ENCODE results near the gene ANKS1A. TPM values are rescaled to one million over a fixed set of nuclear protein-coding genes. Genes with fewer than 3 reads are reported as not detected.

ANKS1A gene
- total and polyA plus RNA-seq, 2 experiments from 2014 or later, result 3.2 to 4.4 TPM

DNA sequence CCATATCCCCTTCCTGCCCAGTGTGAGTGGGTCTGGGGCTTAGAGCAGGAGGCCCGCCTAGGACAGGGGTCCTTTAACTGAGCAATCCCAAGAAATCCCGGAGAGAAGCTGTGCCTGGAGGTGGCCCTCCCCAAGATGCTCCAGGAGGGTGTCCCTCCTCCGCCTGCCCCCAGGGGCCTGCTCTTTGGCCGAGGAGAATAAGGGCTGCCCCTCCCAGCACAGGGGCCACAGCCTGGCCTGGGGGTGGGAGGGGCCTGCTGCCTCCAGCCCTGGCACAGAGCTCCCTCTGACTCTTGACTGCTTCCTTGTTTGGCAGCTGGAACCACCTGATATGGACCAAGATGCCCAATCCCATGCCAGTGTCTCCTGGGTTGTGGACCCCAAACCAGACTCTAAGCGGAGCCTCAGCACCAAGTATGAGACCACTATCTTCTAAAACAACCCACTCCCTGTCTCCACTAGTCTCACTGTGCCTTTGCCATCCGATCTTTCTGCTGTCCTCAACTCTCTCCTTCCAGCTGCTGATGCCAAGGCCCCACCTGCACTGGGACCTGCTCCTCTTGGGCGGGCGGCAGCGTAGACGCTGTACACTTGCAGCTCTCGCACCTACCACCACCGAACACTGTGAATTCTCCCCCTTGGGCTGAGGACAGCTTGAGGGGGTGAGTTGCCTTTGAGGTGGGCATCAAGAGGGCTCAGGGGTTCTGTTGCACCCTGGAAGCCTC lies 197.7 kb downstream of the ANKS1A start:
- H4K20me1 ChIP-seq (ENCODE audit: insufficient read depth), result no peaks in the 10 kb centered on the region
- TF ChIP-seq EZH2phosphoT487 (IDR thresholded peaks at IDR 0.05; ENCODE audit: insufficient read depth, low read depth) (no peak), EZH2 (IDR thresholded peaks at IDR 0.05; ENCODE audit: insufficient read depth, poor library complexity, severe bottlenecking) (no peak)
- no peaks in the 10 kb centered on the region for H3K36me3 ChIP-seq (ENCODE audit: low read depth)
- no peaks in the 10 kb centered on the region for H3K9me3 ChIP-seq (ENCODE audit: low read depth)
- H3K9ac ChIP-seq, result no peak overlapping the region
- no peaks in the 10 kb centered on the region for H3K9me2 ChIP-seq (ENCODE audit: insufficient read depth)
- peaks cover 23% of the 10 kb centered on the region for H3K4me1 ChIP-seq (ENCODE audit: insufficient read depth)
- no peak overlapping the region for H3K4me3 ChIP-seq
- no peak for DNase-seq
- no peaks in the 10 kb centered on the region for H3K79me2 ChIP-seq (ENCODE audit: insufficient read depth)
- in situ Hi-C loops (cut with MboI), result no loop called here
- peaks cover 13% of the 10 kb centered on the region; the same call in 1 of the 2 replicates for H3F3A ChIP-seq (ENCODE audit: insufficient read depth)
- 85 to 89% methylated on average over 12 of the region's 12 CpGs for WGBS, 2 experiments (ENCODE audit: low coverage in 1 of 2, low lambda C conversion rate in 2 of 2, missing lambda C conversion rate in 2 of 2)
- H2AFZ ChIP-seq, result no peak overlapping the region
- H3K27ac ChIP-seq, result no peak overlapping the region
- no peak overlapping the region for H3K4me2 ChIP-seq (ENCODE audit: unreplicated experiment)
- H3K27me3 ChIP-seq (replicated peaks; ENCODE audit: insufficient read depth), result no peaks in the 10 kb centered on the region

DNA sequence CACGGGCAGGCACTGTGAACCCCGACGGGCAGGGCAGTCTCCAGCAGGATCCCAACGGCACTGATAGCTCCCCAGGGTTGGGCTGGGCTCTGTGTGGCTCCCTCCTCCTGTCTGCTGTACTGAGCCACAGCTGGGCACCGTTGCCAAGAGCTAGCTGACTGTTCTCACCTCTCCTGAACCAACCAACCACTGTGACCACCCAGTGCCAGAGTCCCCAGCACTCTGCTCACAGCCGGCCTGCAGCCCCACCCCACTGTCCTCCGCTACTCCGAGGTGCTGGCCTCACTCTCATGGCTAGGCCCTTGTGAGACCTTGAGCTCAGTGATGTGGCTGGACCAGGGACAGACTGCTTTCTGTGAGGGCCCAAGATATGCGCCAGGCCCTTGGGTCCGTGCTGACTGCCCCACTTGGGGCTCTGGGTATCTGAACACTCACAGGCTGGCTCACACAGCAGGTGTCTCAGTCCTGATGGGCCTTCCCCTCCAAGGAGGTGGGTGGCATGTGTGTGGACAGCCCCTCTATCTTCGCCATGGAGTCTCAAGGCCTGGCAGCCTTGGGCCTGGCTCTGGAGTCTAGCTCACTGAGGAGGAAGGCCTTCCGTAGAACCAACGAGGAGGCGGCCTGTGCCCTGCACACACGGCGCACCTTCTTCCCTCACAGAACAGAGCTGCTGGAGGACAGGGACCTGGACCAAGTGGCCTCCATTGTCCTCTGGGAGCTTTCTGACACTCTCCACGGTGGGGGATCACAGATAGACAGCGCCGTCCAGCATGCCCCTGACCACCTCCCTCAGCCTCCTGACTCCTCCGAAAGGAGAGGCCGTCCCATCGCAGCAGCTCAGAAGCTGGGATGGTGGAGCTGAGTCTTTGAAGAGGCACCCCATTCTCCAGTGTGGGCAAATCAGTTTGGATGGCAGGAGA lies 198.6 kb downstream of the ANKS1A start:
- WGBS, 2 experiments (ENCODE audit: low coverage in 1 of 2, low lambda C conversion rate in 2 of 2, missing lambda C conversion rate in 2 of 2), result 81 to 82% methylated on average over 21 to 22 of the region's 22 CpGs
- no peak overlapping the region for H3K4me3 ChIP-seq
- peaks cover 31% of the 10 kb centered on the region for H3K4me1 ChIP-seq (ENCODE audit: insufficient read depth)
- no peaks in the 10 kb centered on the region for H4K20me1 ChIP-seq (ENCODE audit: insufficient read depth)
- no peaks in the 10 kb centered on the region for H3K79me2 ChIP-seq (ENCODE audit: insufficient read depth)
- no peak overlapping the region for H2AFZ ChIP-seq
- H3K4me2 ChIP-seq (ENCODE audit: unreplicated experiment), result no peak overlapping the region
- no peaks in the 10 kb centered on the region for H3K9me3 ChIP-seq (ENCODE audit: low read depth)
- no peaks in the 10 kb centered on the region for H3K27me3 ChIP-seq (replicated peaks; ENCODE audit: insufficient read depth)
- H3K9ac ChIP-seq, result no peak overlapping the region
- DNase-seq, result no peak
- no peaks in the 10 kb centered on the region for H3K9me2 ChIP-seq (ENCODE audit: insufficient read depth)
- no peaks in the 10 kb centered on the region for H3K36me3 ChIP-seq (ENCODE audit: low read depth)
- peaks cover 19% of the 10 kb centered on the region for H3F3A ChIP-seq (ENCODE audit: insufficient read depth)
- in situ Hi-C loops (cut with MboI), result no loop called here
- no peak for TF ChIP-seq EZH2 (IDR thresholded peaks at IDR 0.05; ENCODE audit: insufficient read depth, poor library complexity, severe bottlenecking)
- no peak for TF ChIP-seq EZH2phosphoT487 (IDR thresholded peaks at IDR 0.05; ENCODE audit: insufficient read depth, low read depth)
- no peak overlapping the region for H3K27ac ChIP-seq

DNA sequence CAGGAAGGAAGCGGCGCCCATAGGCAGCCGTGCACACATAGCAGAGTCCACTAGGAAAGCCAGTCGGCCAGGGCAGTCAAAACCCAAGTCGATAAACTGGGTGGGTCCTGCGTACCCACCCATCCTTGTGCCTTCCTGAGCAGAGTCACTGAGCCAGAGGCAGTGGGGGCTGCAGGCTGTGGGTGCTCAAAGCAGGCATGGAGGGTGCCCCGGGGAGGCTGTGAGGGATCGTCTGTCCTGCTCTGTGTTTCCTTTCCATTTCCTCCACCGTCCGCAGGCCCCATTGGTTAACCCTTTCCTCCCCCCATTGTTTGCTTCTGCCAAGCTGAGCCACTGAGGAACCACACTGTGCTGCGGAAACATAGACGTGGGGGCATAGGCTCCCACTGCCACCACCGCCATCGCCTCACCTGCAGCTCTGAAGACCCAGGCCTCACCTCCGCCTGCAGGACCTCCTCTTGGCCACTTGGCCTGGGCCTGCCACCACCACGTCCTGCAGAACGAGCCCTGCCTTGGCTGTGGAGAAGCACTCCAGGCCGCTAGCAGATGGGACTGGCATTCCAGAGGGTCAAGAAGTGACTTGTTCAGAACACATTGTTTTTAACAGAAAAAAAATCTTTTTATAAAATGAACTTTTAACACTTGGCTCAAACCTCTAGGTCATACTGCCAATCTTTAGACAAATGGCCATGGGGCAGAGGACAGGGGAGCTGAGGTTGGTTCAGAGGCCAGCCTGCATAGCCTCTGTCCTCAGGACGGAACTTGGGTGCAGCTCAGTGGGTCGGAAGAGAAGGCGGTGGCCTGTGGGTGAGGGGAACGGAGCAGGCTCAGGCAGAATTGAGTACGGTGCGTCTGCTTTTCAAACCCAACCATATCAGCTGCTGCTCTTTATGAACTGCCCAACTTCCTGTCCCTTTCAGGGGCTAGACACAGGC lies 199.5 kb downstream of the ANKS1A start:
- WGBS, 2 experiments (ENCODE audit: low coverage in 1 of 2, low lambda C conversion rate in 2 of 2, missing lambda C conversion rate in 2 of 2), result 79 to 84% methylated on average over 23 to 24 of the region's 24 CpGs
- H3K4me1 ChIP-seq (ENCODE audit: insufficient read depth), result peaks cover 40% of the 10 kb centered on the region
- H3K4me3 ChIP-seq, result no peak overlapping the region
- no peaks in the 10 kb centered on the region for H3K27me3 ChIP-seq (replicated peaks; ENCODE audit: insufficient read depth)
- H4K20me1 ChIP-seq (ENCODE audit: insufficient read depth), result no peaks in the 10 kb centered on the region
- no peak for TF ChIP-seq EZH2phosphoT487 (IDR thresholded peaks at IDR 0.05; ENCODE audit: insufficient read depth, low read depth)
- TF ChIP-seq EZH2 (IDR thresholded peaks at IDR 0.05; ENCODE audit: insufficient read depth, poor library complexity, severe bottlenecking), result no peak
- in situ Hi-C loops (cut with MboI), result no loop called here
- no peaks in the 10 kb centered on the region for H3K36me3 ChIP-seq (ENCODE audit: low read depth)
- peaks cover 27% of the 10 kb centered on the region for H3F3A ChIP-seq (ENCODE audit: insufficient read depth)
- no peak overlapping the region for H3K9ac ChIP-seq
- no peak overlapping the region for H3K4me2 ChIP-seq (ENCODE audit: unreplicated experiment)
- H3K79me2 ChIP-seq (ENCODE audit: insufficient read depth), result no peaks in the 10 kb centered on the region
- H3K9me2 ChIP-seq (ENCODE audit: insufficient read depth), result no peaks in the 10 kb centered on the region
- no peak overlapping the region for H2AFZ ChIP-seq
- no peak for DNase-seq
- no peaks in the 10 kb centered on the region for H3K9me3 ChIP-seq (ENCODE audit: low read depth)
- no peak overlapping the region for H3K27ac ChIP-seq
